HepG2 (cell line): ENCODE results near the gene BCL6B. TPM values are rescaled to one million over a fixed set of nuclear protein-coding genes. Genes with fewer than 3 reads are reported as not detected.

Source experiments
- MAZ ChIP-seq, 2 experiments: sonication (generic) in 1 of 2; formaldehyde crosslinking in 1 of 2; IDR thresholded peaks; 2 replicates each; pipeline versions ENCODE4 v1.5.0 to v1.6.1; 2012 to 2020; ENCODE audit warnings: low read depth in 2 of 2, mild to moderate bottlenecking in 2 of 2, borderline replicate concordance in 1 of 2, improper control_type of control experiment in 1 of 2, low read length in 1 of 2, missing genetic modification reagents in 1 of 2, moderate library complexity in 1 of 2
- NFRKB ChIP-seq: fragments of 450-650 bp; IDR thresholded peaks from 2 replicates; pipeline ENCODE4 v1.6.1; 2017
- PATZ1 ChIP-seq: sonication (generic); formaldehyde crosslinking; IDR thresholded peaks from 2 replicates; pipeline ENCODE4 v1.4.0; 2020; ENCODE audit warnings: missing genetic modification reagents
- POGK ChIP-seq: sonication (generic); formaldehyde crosslinking; conservative IDR thresholded peaks from 2 replicates; pipeline ENCODE4 v1.8.0; 2022; ENCODE audit warnings: mild to moderate bottlenecking, moderate library complexity, missing genetic modification reagents
- POGZ ChIP-seq: sonication (generic); formaldehyde crosslinking; IDR thresholded peaks from 2 replicates; pipeline ENCODE4 v1.4.0; 2020; ENCODE audit warnings: mild to moderate bottlenecking, missing genetic modification reagents
- POLR2G ChIP-seq: fragments of 200-400 bp; formaldehyde crosslinking; IDR thresholded peaks from 2 replicates; pipeline ENCODE4 v1.6.1; 2018; ENCODE audit warnings: mild to moderate bottlenecking, low read depth, low read length, moderate library complexity
- SRF ChIP-seq: IDR thresholded peaks from 2 replicates; pipeline ENCODE4 v1.6.1; 2011; ENCODE audit warnings: mild to moderate bottlenecking, low read depth, low read length, moderate library complexity
- SYNCRIP ChIP-seq: fragments of 200-400 bp; formaldehyde crosslinking; IDR thresholded peaks from 2 replicates; pipeline ENCODE4 v1.6.1; 2018; ENCODE audit warnings: mild to moderate bottlenecking, low read depth, low read length; ENCODE audit not compliant: insufficient read depth
- ZKSCAN1 ChIP-seq: fragments of 150-350 bp; IDR thresholded peaks from 2 replicates; pipeline ENCODE4 v1.6.1; 2014; ENCODE audit warnings: low read length
- ZNF329 ChIP-seq: sonication (generic); formaldehyde crosslinking; IDR thresholded peaks from 2 replicates; pipeline ENCODE4 v1.9.0; 2021; ENCODE audit warnings: low read depth, mild to moderate bottlenecking, missing genetic modification reagents
- ZNF34 ChIP-seq: sonication (generic); formaldehyde crosslinking; IDR thresholded peaks from 2 replicates; pipeline ENCODE4 v1.4.0; 2020; ENCODE audit warnings: mild to moderate bottlenecking, missing genetic modification reagents, borderline replicate concordance
- ZNF614 ChIP-seq: IDR thresholded peaks from 2 replicates; pipeline ENCODE4 v1.6.1; 2018; ENCODE audit warnings: missing biosample characterization, missing genetic modification reagents, inconsistent platforms, borderline replicate concordance
- ZNF687 ChIP-seq: sonication (generic); formaldehyde crosslinking; IDR thresholded peaks from 2 replicates; pipeline ENCODE4 v1.5.1; 2020; ENCODE audit warnings: mild to moderate bottlenecking, missing genetic modification reagents, moderate library complexity
- ZNF746 ChIP-seq: sonication (generic); formaldehyde crosslinking; IDR thresholded peaks from 2 replicates; pipeline ENCODE4 v1.8.0; 2022; ENCODE audit warnings: mild to moderate bottlenecking, missing genetic modification reagents
- ZNF780A ChIP-seq: sonication (generic); formaldehyde crosslinking; IDR thresholded peaks from 2 replicates; pipeline ENCODE4 v1.8.0; 2022; ENCODE audit warnings: mild to moderate bottlenecking, missing genetic modification reagents, moderate library complexity
- polyA plus RNA-seq, 8 experiments: library from polyadenylated mRNA; depleted of rRNA in 3 of 8; stranded (reverse) in 7 of 8; unstranded in 1 of 8; fragments of >200 nt; fragmentation: Illumina TruSeq in 4 of 8; extraction: Trizol in 4 of 8; gene quantifications; 2 replicates each; pipeline versions ENCODE4 v1.2.1 to v1.2.3, GENCODE V29; 2011 to 2016; ENCODE audit warnings: low read depth in 4 of 8, missing spikeins in 1 of 8, mixed read lengths in 1 of 8; ENCODE audit not compliant: insufficient read depth in 1 of 8
- total RNA-seq, 5 experiments: library from RNA; depleted of rRNA; stranded (reverse); fragments of >200 nt; fragmentation: Illumina TruSeq; extraction: Trizol; gene quantifications; 2 replicates each; pipeline ENCODE4 v1.2.3, GENCODE V29; 2016; ENCODE audit warnings: low read depth in 1 of 5
- TF ChIP-seq, protein P1 (sequence below): sonication (generic); formaldehyde crosslinking; IDR thresholded peaks from 2 replicates; pipeline ENCODE4 v1.4.0; 2020; ENCODE audit warnings: missing genetic modification reagents, borderline replicate concordance

BCL6B gene
- total and polyA plus RNA-seq, 2 of the 13 experiments (the other 11 are each of a cell fraction or from before 2014, with no cell fraction given): not detected

DNA sequence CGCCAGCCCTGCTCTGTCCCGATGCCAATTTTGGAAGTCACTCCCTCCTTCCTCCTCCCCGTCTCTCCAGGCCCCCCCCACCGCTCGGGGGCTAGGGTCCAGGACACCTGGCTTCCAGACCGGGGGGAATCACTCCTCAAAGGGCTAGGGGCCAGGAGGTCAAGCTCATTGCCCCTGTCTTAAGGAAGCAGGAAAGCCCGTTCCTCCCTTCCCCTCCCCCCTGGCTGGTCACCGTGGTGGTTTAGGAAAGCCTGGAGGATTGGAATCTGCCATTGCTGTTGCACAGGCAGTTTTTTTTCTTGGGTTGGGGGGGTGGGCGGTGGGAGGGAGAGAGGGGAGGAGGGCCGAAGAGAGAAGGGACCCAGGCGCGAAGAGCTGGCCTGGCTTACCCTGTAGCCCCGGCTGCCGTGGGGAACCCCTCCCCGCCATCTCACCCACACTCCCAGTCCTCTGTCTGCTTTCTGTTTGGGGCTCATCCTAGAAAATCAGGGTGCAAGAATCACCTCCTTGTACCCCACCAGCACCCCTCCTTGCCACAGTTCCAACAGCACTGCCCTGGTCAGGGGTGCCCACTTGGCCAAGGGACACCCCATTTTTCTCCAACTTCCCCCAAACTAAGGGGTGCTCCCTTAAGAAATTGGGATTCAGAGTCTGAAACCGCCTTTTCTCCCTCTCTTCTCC is 2.9 kb upstream of the BCL6B start (continued):
- no peak for TF ChIP-seq POGK (CRISPR knock-in tag)
- no peak for TF ChIP-seq ZKSCAN1
- TF ChIP-seq, protein P1, sequence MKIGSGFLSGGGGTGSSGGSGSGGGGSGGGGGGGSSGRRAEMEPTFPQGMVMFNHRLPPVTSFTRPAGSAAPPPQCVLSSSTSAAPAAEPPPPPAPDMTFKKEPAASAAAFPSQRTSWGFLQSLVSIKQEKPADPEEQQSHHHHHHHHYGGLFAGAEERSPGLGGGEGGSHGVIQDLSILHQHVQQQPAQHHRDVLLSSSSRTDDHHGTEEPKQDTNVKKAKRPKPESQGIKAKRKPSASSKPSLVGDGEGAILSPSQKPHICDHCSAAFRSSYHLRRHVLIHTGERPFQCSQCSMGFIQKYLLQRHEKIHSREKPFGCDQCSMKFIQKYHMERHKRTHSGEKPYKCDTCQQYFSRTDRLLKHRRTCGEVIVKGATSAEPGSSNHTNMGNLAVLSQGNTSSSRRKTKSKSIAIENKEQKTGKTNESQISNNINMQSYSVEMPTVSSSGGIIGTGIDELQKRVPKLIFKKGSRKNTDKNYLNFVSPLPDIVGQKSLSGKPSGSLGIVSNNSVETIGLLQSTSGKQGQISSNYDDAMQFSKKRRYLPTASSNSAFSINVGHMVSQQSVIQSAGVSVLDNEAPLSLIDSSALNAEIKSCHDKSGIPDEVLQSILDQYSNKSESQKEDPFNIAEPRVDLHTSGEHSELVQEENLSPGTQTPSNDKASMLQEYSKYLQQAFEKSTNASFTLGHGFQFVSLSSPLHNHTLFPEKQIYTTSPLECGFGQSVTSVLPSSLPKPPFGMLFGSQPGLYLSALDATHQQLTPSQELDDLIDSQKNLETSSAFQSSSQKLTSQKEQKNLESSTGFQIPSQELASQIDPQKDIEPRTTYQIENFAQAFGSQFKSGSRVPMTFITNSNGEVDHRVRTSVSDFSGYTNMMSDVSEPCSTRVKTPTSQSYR: peak; percentile 82
- TF ChIP-seq ZNF746 (CRISPR knock-in tag): 0 out of 2 replicates have a peak, but pooled peaks have one; percentile 35
- peak; percentile 70 for TF ChIP-seq PATZ1 (CRISPR knock-in tag)
- no peak for TF ChIP-seq ZNF329 (CRISPR knock-in tag)
- TF ChIP-seq MAZ (IDR thresholded peaks at IDR 0.05; ENCODE audit: borderline replicate concordance, low read depth, low read length): 0 out of 2 replicates have a peak, but pooled peaks have one; percentile 45
- TF ChIP-seq MAZ (CRISPR knock-in tag; IDR thresholded peaks at IDR 0.05; ENCODE audit: low read depth): no peak
- no peak for TF ChIP-seq SYNCRIP
- no peak for TF ChIP-seq NFRKB
- TF ChIP-seq ZNF34 (CRISPR knock-in tag): no peak
- peak; percentile 34; the same call in 1 of the 2 replicates for TF ChIP-seq ZNF687 (CRISPR knock-in tag)
- no peak for TF ChIP-seq ZNF780A (CRISPR knock-in tag)
- 0 out of 2 replicates have a peak, but pooled peaks have one; percentile 17 for TF ChIP-seq POGZ (CRISPR knock-in tag)
- TF ChIP-seq POLR2G: no peak
- no peak for TF ChIP-seq ZNF614 (CRISPR knock-in tag)
- TF ChIP-seq SRF: no peak
